ENCODE measurements around the gene FMN1. TPM values are rescaled to one million over a fixed set of nuclear protein-coding genes. Genes with fewer than 3 reads are reported as not detected.

Gene FMN1
- polyA plus RNA-seq, 3 donors, result 0.28 to 3.7 (median 0.34) TPM

GRCh38 chr15:32922541-32922940, 272.0 kb downstream of the FMN1 start:
- intact Hi-C loops (cut with micrococcal nuclease), result no loop called here
- peaks cover 0 to 7% (median 3%) of the 10 kb centered on the region in 3 donors for H3K27me3 Mint-ChIP-seq (ENCODE audit: low read depth in 3 of 3)

GRCh38 chr15:32919749-32920414, 274.6 kb downstream of the FMN1 start:
- no peaks in the 10 kb centered on the region for H3K27me3 ChIP-seq (ENCODE audit: control insufficient read depth in 2 of 2, insufficient read depth in 2 of 2, low read length in 2 of 2)
- H3K9me3 ChIP-seq (replicated peaks in 1 of 2; ENCODE audit: control insufficient read depth in 1 of 2, insufficient read depth in 1 of 2, low read length in 2 of 2), result no peaks in the 10 kb centered on the region
- Mint-ChIP-seq H3K27ac (no peak overlapping the region), H3K9me3 (no peaks in the 10 kb centered on the region), H3K27me3 (ENCODE audit: low read depth in 3 of 3) (peaks cover 0 to 8% (median 3%) of the 10 kb centered on the region in 3 donors), H3K4me1 (no peaks in the 10 kb centered on the region), H3K36me3 (peaks cover 3 to 21% of the 10 kb centered on the region in 2 donors), H3K4me3 (no peak overlapping the region)
- no peak for DNase-seq
- no peak overlapping the region for H3K4me2 ChIP-seq (replicated peaks; ENCODE audit: extremely low read depth, low read length, poor library complexity, severe bottlenecking)
- no peak overlapping the region for H3K9ac ChIP-seq (ENCODE audit: insufficient read depth, low read length, poor library complexity, severe bottlenecking)
- H2AFZ ChIP-seq (ENCODE audit: insufficient read depth, low read depth, low read length, poor library complexity, severe bottlenecking), result no peak overlapping the region
- TF ChIP-seq CTCF (IDR thresholded peaks at IDR 0.05), result no peak
- H3K27ac ChIP-seq (ENCODE audit: low read depth in 1 of 2, low read length in 2 of 2), result no peak overlapping the region
- no peaks in the 10 kb centered on the region for H3K79me2 ChIP-seq (ENCODE audit: insufficient read depth, low read length)
- WGBS (ENCODE audit: insufficient coverage), result 95% methylated on average over 2 of the region's 5 CpGs
- H3K4me3 ChIP-seq (replicated peaks in 1 of 3; ENCODE audit: low read depth in 2 of 3, low read length in 3 of 3), result no peak overlapping the region
- H3K36me3 ChIP-seq (replicated peaks in 1 of 2; ENCODE audit: control insufficient read depth in 1 of 2, insufficient read depth in 2 of 2, low read length in 2 of 2), result no peaks in the 10 kb centered on the region
- intact Hi-C loops (cut with micrococcal nuclease), result no loop called here
- H4K20me1 ChIP-seq (ENCODE audit: insufficient read depth, low read length), result no peaks in the 10 kb centered on the region
- no peaks in the 10 kb centered on the region for H3K4me1 ChIP-seq (ENCODE audit: control insufficient read depth in 1 of 2, insufficient read depth in 2 of 2, low read length in 2 of 2)

More at GRCh38 chr15:32922541-32922940, 272.0 kb downstream of the FMN1 start:
- no peak overlapping the region for H3K4me3 Mint-ChIP-seq
- H3K27ac ChIP-seq (ENCODE audit: low read depth in 1 of 2, low read length in 2 of 2), result no peak overlapping the region
- no peaks in the 10 kb centered on the region for H3K79me2 ChIP-seq (ENCODE audit: insufficient read depth, low read length)
- no peaks in the 10 kb centered on the region for H3K36me3 ChIP-seq (replicated peaks in 1 of 2; ENCODE audit: control insufficient read depth in 1 of 2, insufficient read depth in 2 of 2, low read length in 2 of 2)
- H3K4me2 ChIP-seq (replicated peaks; ENCODE audit: extremely low read depth, low read length, poor library complexity, severe bottlenecking), result no peak overlapping the region
- no peaks in the 10 kb centered on the region for H3K4me1 Mint-ChIP-seq
- no peaks in the 10 kb centered on the region for H3K9me3 Mint-ChIP-seq
- DNase-seq, result no peak
- no peak overlapping the region for H3K9ac ChIP-seq (ENCODE audit: insufficient read depth, low read length, poor library complexity, severe bottlenecking)
- WGBS (ENCODE audit: insufficient coverage), result 100% methylated on average over 3 of the region's 3 CpGs
- H3K27me3 ChIP-seq (ENCODE audit: control insufficient read depth in 2 of 2, insufficient read depth in 2 of 2, low read length in 2 of 2), result no peaks in the 10 kb centered on the region
- H4K20me1 ChIP-seq (ENCODE audit: insufficient read depth, low read length), result no peaks in the 10 kb centered on the region
- H3K4me3 ChIP-seq (replicated peaks in 1 of 3; ENCODE audit: low read depth in 2 of 3, low read length in 3 of 3), result no peak overlapping the region
- no peak for TF ChIP-seq CTCF (IDR thresholded peaks at IDR 0.05)
- H3K27ac Mint-ChIP-seq, result no peak overlapping the region
- H2AFZ ChIP-seq (ENCODE audit: insufficient read depth, low read depth, low read length, poor library complexity, severe bottlenecking), result no peak overlapping the region
- H3K4me1 ChIP-seq (ENCODE audit: control insufficient read depth in 1 of 2, insufficient read depth in 2 of 2, low read length in 2 of 2), result no peaks in the 10 kb centered on the region
- no peaks in the 10 kb centered on the region for H3K9me3 ChIP-seq (replicated peaks in 1 of 2; ENCODE audit: control insufficient read depth in 1 of 2, insufficient read depth in 1 of 2, low read length in 2 of 2)
- H3K36me3 Mint-ChIP-seq, result peaks cover 0 to 28% of the 10 kb centered on the region in 2 donors
